Measurements from ENCODE around the gene SLC35B3. TPM values are rescaled to one million over a fixed set of nuclear protein-coding genes. Genes with fewer than 3 reads are reported as not detected.
"Not testable (repeated sequence)": the region's sequence is repeated elsewhere in the genome, so short reads cannot be mapped to it uniquely, and the experiment has no call there.

Gene SLC35B3
- total RNA-seq, 1 experiment from 2014 or later = 19.4 TPM

DNA sequence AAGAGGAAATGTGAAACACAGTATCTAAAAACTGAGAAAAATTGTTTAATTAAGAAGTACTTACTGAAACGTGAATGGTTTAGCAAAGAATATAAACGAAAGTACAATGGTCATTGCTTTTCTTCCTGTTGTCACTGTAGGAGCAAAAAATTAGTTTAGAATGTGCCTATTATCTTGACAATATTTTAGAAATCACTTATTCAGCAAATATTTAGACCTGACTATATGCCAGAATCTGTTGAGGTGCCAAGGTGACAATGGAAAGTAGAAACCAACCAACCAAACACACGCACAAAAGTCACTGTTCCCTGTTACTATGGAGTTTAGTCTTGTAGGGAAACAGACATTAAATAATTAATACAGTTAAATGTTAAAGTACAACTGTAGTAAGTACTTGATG is 20.5 kb downstream of the SLC35B3 start:
- Histone ChIP-seq H3K4me1 (ENCODE audit: insufficient read depth, low read length, poor library complexity, severe bottlenecking) (no peaks in the 10 kb centered on the region), H3K9me3 (ENCODE audit: low read depth, low read length, poor library complexity, severe bottlenecking) (no peaks in the 10 kb centered on the region), H3K36me3 (ENCODE audit: insufficient read depth, low read length, poor library complexity, severe bottlenecking) (peaks cover 48% of the 10 kb centered on the region), H3K4me3 (ENCODE audit: low read depth, low read length, poor library complexity, severe bottlenecking) (no peak overlapping the region), H3K27ac (ENCODE audit: low read depth, low read length, poor library complexity, severe bottlenecking) (no peak overlapping the region), H3K27me3 (replicated peaks; ENCODE audit: insufficient read depth, low read depth, low read length, poor library complexity) (no peaks in the 10 kb centered on the region)
- DNase-seq (ENCODE audit: low spot score) = no peak
- intact Hi-C loops (cut with micrococcal nuclease; ENCODE audit: unreplicated experiment) = no loop called here
- ChIA-PET CTCF (no interaction called here), POLR2A (ENCODE audit: low non-redundant PET) (no interaction called here)
- TF ChIP-seq, protein P1, sequence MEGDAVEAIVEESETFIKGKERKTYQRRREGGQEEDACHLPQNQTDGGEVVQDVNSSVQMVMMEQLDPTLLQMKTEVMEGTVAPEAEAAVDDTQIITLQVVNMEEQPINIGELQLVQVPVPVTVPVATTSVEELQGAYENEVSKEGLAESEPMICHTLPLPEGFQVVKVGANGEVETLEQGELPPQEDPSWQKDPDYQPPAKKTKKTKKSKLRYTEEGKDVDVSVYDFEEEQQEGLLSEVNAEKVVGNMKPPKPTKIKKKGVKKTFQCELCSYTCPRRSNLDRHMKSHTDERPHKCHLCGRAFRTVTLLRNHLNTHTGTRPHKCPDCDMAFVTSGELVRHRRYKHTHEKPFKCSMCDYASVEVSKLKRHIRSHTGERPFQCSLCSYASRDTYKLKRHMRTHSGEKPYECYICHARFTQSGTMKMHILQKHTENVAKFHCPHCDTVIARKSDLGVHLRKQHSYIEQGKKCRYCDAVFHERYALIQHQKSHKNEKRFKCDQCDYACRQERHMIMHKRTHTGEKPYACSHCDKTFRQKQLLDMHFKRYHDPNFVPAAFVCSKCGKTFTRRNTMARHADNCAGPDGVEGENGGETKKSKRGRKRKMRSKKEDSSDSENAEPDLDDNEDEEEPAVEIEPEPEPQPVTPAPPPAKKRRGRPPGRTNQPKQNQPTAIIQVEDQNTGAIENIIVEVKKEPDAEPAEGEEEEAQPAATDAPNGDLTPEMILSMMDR (conservative IDR thresholded peaks at IDR 0.05; ENCODE audit: low read depth, low read length) = no peak
- no peak for TF ChIP-seq EZH2 (IDR thresholded peaks at IDR 0.05; ENCODE audit: borderline replicate concordance, low read depth, low read length, poor library complexity, severe bottlenecking)
- BruUV-seq (replicated peaks) = no TSS peak

DNA sequence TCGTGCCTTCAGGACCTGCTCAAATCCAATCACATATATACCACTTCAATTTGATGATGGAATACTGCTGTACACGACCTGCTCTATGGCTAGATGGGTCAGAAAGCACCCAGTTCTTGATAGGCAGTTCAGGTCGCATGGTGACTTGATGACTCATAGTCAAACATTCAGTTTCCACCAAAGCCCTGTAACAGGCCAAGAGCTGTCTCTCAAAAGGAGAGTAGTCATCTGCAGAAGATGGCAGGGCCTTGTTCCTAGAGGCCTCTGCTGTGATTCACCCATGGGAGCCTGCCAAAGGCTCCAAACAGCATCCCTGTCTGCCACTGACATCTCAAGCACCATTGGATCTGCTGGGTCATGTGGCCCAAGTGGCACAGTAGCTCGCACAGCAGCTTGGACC is 29.4 kb downstream of the SLC35B3 start:
- intact Hi-C loops (cut with micrococcal nuclease; ENCODE audit: unreplicated experiment); H3K4me1 ChIP-seq (ENCODE audit: insufficient read depth, low read length, poor library complexity, severe bottlenecking); DNase-seq (ENCODE audit: low spot score); H3K9me3 ChIP-seq (ENCODE audit: low read depth, low read length, poor library complexity, severe bottlenecking); H3K27ac ChIP-seq (ENCODE audit: low read depth, low read length, poor library complexity, severe bottlenecking); CTCF ChIA-PET; H3K27me3 ChIP-seq (replicated peaks; ENCODE audit: insufficient read depth, low read depth, low read length, poor library complexity); BruUV-seq (replicated peaks); H3K36me3 ChIP-seq (ENCODE audit: insufficient read depth, low read length, poor library complexity, severe bottlenecking); POLR2A ChIA-PET (ENCODE audit: low non-redundant PET); H3K4me3 ChIP-seq (ENCODE audit: low read depth, low read length, poor library complexity, severe bottlenecking): not testable (repeated sequence)

GRCh38 chr6:8402546-8402945 is 32.8 kb downstream of the SLC35B3 start:
- TF ChIP-seq EZH2 (IDR thresholded peaks at IDR 0.05; ENCODE audit: borderline replicate concordance, low read depth, low read length, poor library complexity, severe bottlenecking) = no peak
- TF ChIP-seq, protein P1 (conservative IDR thresholded peaks at IDR 0.05; ENCODE audit: low read depth, low read length) = no peak
- CTCF ChIA-PET = no interaction called here

GRCh38 chr6:8400663-8401062 is 34.7 kb downstream of the SLC35B3 start:
- Histone ChIP-seq H3K9me3 (ENCODE audit: low read depth, low read length, poor library complexity, severe bottlenecking) (no peaks in the 10 kb centered on the region), H3K27me3 (replicated peaks; ENCODE audit: insufficient read depth, low read depth, low read length, poor library complexity) (no peaks in the 10 kb centered on the region), H3K4me1 (ENCODE audit: insufficient read depth, low read length, poor library complexity, severe bottlenecking) (no peaks in the 10 kb centered on the region), H3K36me3 (ENCODE audit: insufficient read depth, low read length, poor library complexity, severe bottlenecking) (no peaks in the 10 kb centered on the region), H3K4me3 (ENCODE audit: low read depth, low read length, poor library complexity, severe bottlenecking) (no peak overlapping the region), H3K27ac (ENCODE audit: low read depth, low read length, poor library complexity, severe bottlenecking) (no peak overlapping the region)
- no TSS peak for BruUV-seq (replicated peaks)
- ChIA-PET POLR2A (ENCODE audit: low non-redundant PET) (no interaction called here), CTCF (no interaction called here)
- intact Hi-C loops (cut with micrococcal nuclease; ENCODE audit: unreplicated experiment) = loop anchor here (1.0 kb wide), 1 partner anchor 21 kb away; no protein-coding TSS in a partner anchor
- TF ChIP-seq, protein P1 (conservative IDR thresholded peaks at IDR 0.05; ENCODE audit: low read depth, low read length) = no peak
- no peak for TF ChIP-seq EZH2 (IDR thresholded peaks at IDR 0.05; ENCODE audit: borderline replicate concordance, low read depth, low read length, poor library complexity, severe bottlenecking)
- DNase-seq (ENCODE audit: low spot score) = no peak

More at GRCh38 chr6:8402546-8402945, 32.8 kb downstream of the SLC35B3 start:
- Histone ChIP-seq H3K36me3 (ENCODE audit: insufficient read depth, low read length, poor library complexity, severe bottlenecking) (no peaks in the 10 kb centered on the region), H3K27me3 (replicated peaks; ENCODE audit: insufficient read depth, low read depth, low read length, poor library complexity) (no peaks in the 10 kb centered on the region), H3K27ac (ENCODE audit: low read depth, low read length, poor library complexity, severe bottlenecking) (no peak overlapping the region), H3K9me3 (ENCODE audit: low read depth, low read length, poor library complexity, severe bottlenecking) (no peaks in the 10 kb centered on the region), H3K4me3 (ENCODE audit: low read depth, low read length, poor library complexity, severe bottlenecking) (no peak overlapping the region), H3K4me1 (ENCODE audit: insufficient read depth, low read length, poor library complexity, severe bottlenecking) (no peaks in the 10 kb centered on the region)
- POLR2A ChIA-PET (ENCODE audit: low non-redundant PET) = no interaction called here
- intact Hi-C loops (cut with micrococcal nuclease; ENCODE audit: unreplicated experiment) = no loop called here
- no peak for DNase-seq (ENCODE audit: low spot score)
- no TSS peak for BruUV-seq (replicated peaks)

Measured in A673 (cell line).